ENCODE measurements around the gene PLA1A. TPM values are rescaled to one million over a fixed set of nuclear protein-coding genes. Genes with fewer than 3 reads are reported as not detected.

PLA1A gene
- total and polyA plus RNA-seq, 2 of the 4 experiments (the other 2 are of a cell fraction), result not detected

DNA sequence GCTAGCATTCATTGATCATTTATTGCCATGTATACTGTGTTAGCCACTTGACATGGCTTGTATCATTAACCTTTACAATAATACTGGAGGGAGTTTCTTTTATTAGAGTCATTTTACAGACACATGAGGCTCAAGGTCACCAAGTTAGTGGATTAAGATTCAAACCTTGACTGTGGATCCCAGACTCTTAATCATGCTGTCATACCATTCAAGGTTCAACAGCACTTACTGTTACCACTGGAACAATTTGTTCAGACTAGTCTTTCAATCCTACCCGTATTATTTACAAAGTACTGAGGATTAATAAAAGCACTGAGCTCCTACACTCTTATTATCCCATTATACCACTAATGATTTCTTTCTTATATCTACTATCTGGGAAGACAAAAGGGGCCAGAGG lies 78.3 kb downstream of the PLA1A start:
- in situ Hi-C loops (cut with MboI; ENCODE audit: low sequenced_read_pairs), result loop anchor here (25.0 kb wide), 4 partner anchors 164 to 789 kb away; partner anchors contain the start of genes ARHGAP31 and TEX55
- no peak overlapping the region for H2BK20ac ChIP-seq (ENCODE audit: low read depth, low read length)
- intact Hi-C loops (cut with micrococcal nuclease), result no loop called here
- POLR2A ChIA-PET (ENCODE audit: unreplicated experiment), result no interaction called here
- no peak overlapping the region; the same call in 1 of the 2 replicates for H4K5ac ChIP-seq (ENCODE audit: low read depth, low read length)
- H2AK9ac ChIP-seq (replicated peaks; ENCODE audit: low read depth, low read length, poor library complexity), result no peak overlapping the region
- no peaks in the 10 kb centered on the region for H3K9me3 ChIP-seq (ENCODE audit: control insufficient read depth, insufficient read depth, low read length)
- CTCF ChIA-PET, result no interaction called here
- H3K4me2 ChIP-seq (ENCODE audit: low read depth, low read length), result peak overlapping the region; percentile 93; the same call in 1 of the 2 replicates
- ATAC-seq (ENCODE audit: low read depth), result no peak
- H4K20me1 ChIP-seq (ENCODE audit: insufficient read depth, low read length), result no peaks in the 10 kb centered on the region
- no peak overlapping the region; the same call in 1 of the 2 replicates for H3K14ac ChIP-seq (replicated peaks; ENCODE audit: low read depth, low read length)
- H3K4me3 ChIP-seq (ENCODE audit: insufficient read depth, low read depth, low read length), result peak overlapping the region; percentile 85; the same call in 1 of the 2 replicates
- H3K9ac ChIP-seq (ENCODE audit: low read depth, low read length), result peak overlapping the region; percentile 72; the same call in 1 of the 2 replicates
- H2BK120ac ChIP-seq (ENCODE audit: low read depth, low read length), result no peak overlapping the region
- peaks cover 9 to 15% of the 10 kb centered on the region in 2 experiments for H3K79me1 ChIP-seq (ENCODE audit: low read depth in 1 of 2, low read length in 2 of 2)
- peak overlapping the region; percentile 13; the same call in 1 of the 2 replicates for H3K23ac ChIP-seq (ENCODE audit: low read depth, low read length)
- no peak overlapping the region for H3K56ac ChIP-seq (ENCODE audit: extremely low read depth, insufficient read depth, low read length)
- no peak overlapping the region for H3K18ac ChIP-seq (ENCODE audit: low read depth, low read length)
- H3K27me3 ChIP-seq (ENCODE audit: control insufficient read depth, insufficient read depth, low read length), result no peaks in the 10 kb centered on the region
- H3K4ac ChIP-seq (ENCODE audit: low read depth, low read length), result no peak overlapping the region
- WGBS, 2 experiments (ENCODE audit: extremely low coverage in 2 of 2, insufficient read length in 1 of 2), result no CpG with 5 or more reads among the region's 1 CpG
- no TSS peak for BruUV-seq (replicated peaks)
- H3K27ac ChIP-seq (ENCODE audit: insufficient read depth, low read length), result no peak overlapping the region
- H4K91ac ChIP-seq (ENCODE audit: insufficient read depth, low read depth, low read length), result no peak overlapping the region
- H3K4me1 ChIP-seq (ENCODE audit: control insufficient read depth, insufficient read depth, low read length), result no peaks in the 10 kb centered on the region
- H2AK5ac ChIP-seq (ENCODE audit: low read depth, low read length), result no peak overlapping the region
- no peak for TF ChIP-seq RCOR1 (IDR thresholded peaks at IDR 0.05; ENCODE audit: insufficient replicate concordance, low read length)
- no peak for TF ChIP-seq NFE2L2 (IDR thresholded peaks at IDR 0.05; ENCODE audit: low read depth, low read length)
- dilution Hi-C loops (cut with HindIII; ENCODE audit: low sequenced_read_pairs, unreplicated experiment), result no loop called here
- no peak overlapping the region for H2AFZ ChIP-seq (replicated peaks; ENCODE audit: low read length, poor library complexity)
- H3K9me1 ChIP-seq (ENCODE audit: insufficient read depth, low read length), result peaks cover 4% of the 10 kb centered on the region; the same call in 1 of the 2 replicates
- no peak overlapping the region for H2BK5ac ChIP-seq (ENCODE audit: low read depth, low read length, poor library complexity, severe bottlenecking)
- H3K36me3 ChIP-seq (ENCODE audit: control insufficient read depth, insufficient read depth, low read length), result peaks cover 6% of the 10 kb centered on the region
- DNase-seq, result no peak
- H4K8ac ChIP-seq (ENCODE audit: low read depth in 2 of 2, low read length in 2 of 2), result peak overlapping the region; percentile 35 to 94; a peak in 3 of 4 replicates
- no peak overlapping the region for H2BK15ac ChIP-seq (ENCODE audit: low read depth, low read length)

All from IMR-90 (cell line).